ENCODE measurements around the gene GCGR. TPM values are rescaled to one million over a fixed set of nuclear protein-coding genes. Genes with fewer than 3 reads are reported as not detected.

The GCGR gene
- total and polyA plus RNA-seq, 2 donors from 2014 or later = 9.3 to 37.2 TPM

DNA sequence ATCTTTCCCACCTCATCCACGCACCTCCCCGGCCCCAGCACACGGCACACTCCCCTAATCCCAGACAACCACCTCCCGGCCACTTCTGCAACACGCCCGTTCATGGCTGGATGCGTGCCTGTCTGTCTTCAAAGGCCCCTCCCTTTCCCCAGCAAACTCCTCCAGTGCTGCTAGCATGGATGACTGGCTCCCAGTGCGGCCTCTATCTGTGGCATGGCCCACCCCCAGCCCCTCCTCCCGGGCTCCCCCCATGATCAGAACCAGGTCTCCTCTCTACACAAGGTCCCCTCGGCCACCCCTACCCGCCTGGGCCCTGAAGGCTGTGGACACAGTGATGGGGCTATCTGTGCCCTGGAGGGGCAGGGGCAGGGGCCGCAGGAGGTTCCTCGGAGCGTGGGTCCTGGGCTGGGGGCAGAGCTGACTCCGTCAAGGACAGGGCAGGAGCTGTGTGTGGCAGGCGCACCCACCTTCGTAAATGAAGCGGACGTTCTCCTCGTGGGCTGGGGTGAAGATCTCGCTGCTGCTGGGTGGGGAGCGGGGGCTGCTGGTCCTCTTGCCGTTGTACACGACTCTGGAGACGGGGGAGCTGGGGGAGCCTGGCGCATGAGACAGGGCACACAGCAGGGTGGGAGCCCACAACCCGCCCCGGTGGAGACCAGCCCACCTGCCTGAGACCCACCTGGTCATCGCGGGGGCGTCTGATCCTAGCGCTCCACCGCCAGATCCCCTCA lies 20.0 kb downstream of the GCGR start:
- Histone ChIP-seq H3K36me3 (ENCODE audit: control insufficient read depth in 2 of 3, insufficient read depth in 3 of 3, low read length in 3 of 3) (no peaks in the 10 kb centered on the region), H3K27me3 (ENCODE audit: control insufficient read depth, insufficient read depth, low read length) (no peaks in the 10 kb centered on the region), H3K4me1 (ENCODE audit: control insufficient read depth in 2 of 3, insufficient read depth in 2 of 3, low read depth in 1 of 3, low read length in 3 of 3) (peaks cover 0 to 20% (median 0%) of the 10 kb centered on the region in 3 donors), H3K4me3 (ENCODE audit: low read length in 3 of 3) (no peak overlapping the region), H3K9me3 (ENCODE audit: control insufficient read depth in 2 of 3, insufficient read depth in 1 of 3, low read length in 3 of 3) (no peaks in the 10 kb centered on the region), H3K9ac (ENCODE audit: low read length in 3 of 3) (no peak overlapping the region), H3K27ac (ENCODE audit: low read depth in 2 of 2, low read length in 2 of 2) (no peak overlapping the region)
- DNase-seq (peak in 3 of 5 donors; percentile 58 to 65 (median 62)), FAIRE-seq (no peak)
- TF ChIP-seq, protein P1, sequence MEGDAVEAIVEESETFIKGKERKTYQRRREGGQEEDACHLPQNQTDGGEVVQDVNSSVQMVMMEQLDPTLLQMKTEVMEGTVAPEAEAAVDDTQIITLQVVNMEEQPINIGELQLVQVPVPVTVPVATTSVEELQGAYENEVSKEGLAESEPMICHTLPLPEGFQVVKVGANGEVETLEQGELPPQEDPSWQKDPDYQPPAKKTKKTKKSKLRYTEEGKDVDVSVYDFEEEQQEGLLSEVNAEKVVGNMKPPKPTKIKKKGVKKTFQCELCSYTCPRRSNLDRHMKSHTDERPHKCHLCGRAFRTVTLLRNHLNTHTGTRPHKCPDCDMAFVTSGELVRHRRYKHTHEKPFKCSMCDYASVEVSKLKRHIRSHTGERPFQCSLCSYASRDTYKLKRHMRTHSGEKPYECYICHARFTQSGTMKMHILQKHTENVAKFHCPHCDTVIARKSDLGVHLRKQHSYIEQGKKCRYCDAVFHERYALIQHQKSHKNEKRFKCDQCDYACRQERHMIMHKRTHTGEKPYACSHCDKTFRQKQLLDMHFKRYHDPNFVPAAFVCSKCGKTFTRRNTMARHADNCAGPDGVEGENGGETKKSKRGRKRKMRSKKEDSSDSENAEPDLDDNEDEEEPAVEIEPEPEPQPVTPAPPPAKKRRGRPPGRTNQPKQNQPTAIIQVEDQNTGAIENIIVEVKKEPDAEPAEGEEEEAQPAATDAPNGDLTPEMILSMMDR (IDR thresholded peaks at IDR 0.05; ENCODE audit: borderline replicate concordance, extremely low read depth, insufficient read depth) = no peak
- intact Hi-C loops (cut with DNase I) = no loop called here

GRCh38 chr17:81824595-81824994 lies 20.6 kb downstream of the GCGR start:
- no peaks in the 10 kb centered on the region for H3K36me3 ChIP-seq (ENCODE audit: control insufficient read depth in 2 of 3, insufficient read depth in 3 of 3, low read length in 3 of 3)
- no peak overlapping the region for H3K9ac ChIP-seq (ENCODE audit: low read length in 3 of 3)
- H3K27me3 ChIP-seq (ENCODE audit: control insufficient read depth, insufficient read depth, low read length) = no peaks in the 10 kb centered on the region
- peaks cover 0 to 20% (median 0%) of the 10 kb centered on the region in 3 donors for H3K4me1 ChIP-seq (ENCODE audit: control insufficient read depth in 2 of 3, insufficient read depth in 2 of 3, low read depth in 1 of 3, low read length in 3 of 3)
- H3K4me3 ChIP-seq (ENCODE audit: low read length in 3 of 3) = no peak overlapping the region
- intact Hi-C loops (cut with DNase I) = no loop called here
- H3K27ac ChIP-seq (ENCODE audit: low read depth in 2 of 2, low read length in 2 of 2) = no peak overlapping the region
- DNase-seq (no peak), FAIRE-seq (no peak)
- H3K9me3 ChIP-seq (ENCODE audit: control insufficient read depth in 2 of 3, insufficient read depth in 1 of 3, low read length in 3 of 3) = no peaks in the 10 kb centered on the region
- TF ChIP-seq, protein P1 (IDR thresholded peaks at IDR 0.05; ENCODE audit: borderline replicate concordance, extremely low read depth, insufficient read depth) = no peak

- no peaks in the 10 kb centered on the region for H3K27me3 ChIP-seq (ENCODE audit: control insufficient read depth, insufficient read depth, low read length)
- TF ChIP-seq, protein P1 (IDR thresholded peaks at IDR 0.05; ENCODE audit: borderline replicate concordance, extremely low read depth, insufficient read depth) = no peak
- FAIRE-seq = no peak
- H3K4me1 ChIP-seq (ENCODE audit: control insufficient read depth in 2 of 3, insufficient read depth in 2 of 3, low read depth in 1 of 3, low read length in 3 of 3) = peaks cover 0 to 20% (median 0%) of the 10 kb centered on the region in 3 donors
- H3K9ac ChIP-seq (ENCODE audit: low read length in 3 of 3) = no peak overlapping the region
- intact Hi-C loops (cut with DNase I) = no loop called here
- no peak for DNase-seq
- H3K36me3 ChIP-seq (ENCODE audit: control insufficient read depth in 2 of 3, insufficient read depth in 3 of 3, low read length in 3 of 3) = no peaks in the 10 kb centered on the region
- no peak overlapping the region for H3K27ac ChIP-seq (ENCODE audit: low read depth in 2 of 2, low read length in 2 of 2)
- no peak overlapping the region for H3K4me3 ChIP-seq (ENCODE audit: low read length in 3 of 3)
- H3K9me3 ChIP-seq (ENCODE audit: control insufficient read depth in 2 of 3, insufficient read depth in 1 of 3, low read length in 3 of 3) = no peaks in the 10 kb centered on the region
These were observed 22.0 kb downstream of the GCGR start for GRCh38 chr17:81825841-81826466.

All from kidney (tissue), 14 donors.